GM19240 (cell line): ENCODE measurements around the gene CAMK1.
A peak's percentile ranks its signal among the peaks of the same experiment; 100 is the strongest.

Experiments
- DNase-seq: peaks from one replicate; pipeline ENCODE4 v3.0.0; 2011; ENCODE audit warnings: low spot score; ENCODE audit not compliant: insufficient read length

Gene CAMK1

DNA sequence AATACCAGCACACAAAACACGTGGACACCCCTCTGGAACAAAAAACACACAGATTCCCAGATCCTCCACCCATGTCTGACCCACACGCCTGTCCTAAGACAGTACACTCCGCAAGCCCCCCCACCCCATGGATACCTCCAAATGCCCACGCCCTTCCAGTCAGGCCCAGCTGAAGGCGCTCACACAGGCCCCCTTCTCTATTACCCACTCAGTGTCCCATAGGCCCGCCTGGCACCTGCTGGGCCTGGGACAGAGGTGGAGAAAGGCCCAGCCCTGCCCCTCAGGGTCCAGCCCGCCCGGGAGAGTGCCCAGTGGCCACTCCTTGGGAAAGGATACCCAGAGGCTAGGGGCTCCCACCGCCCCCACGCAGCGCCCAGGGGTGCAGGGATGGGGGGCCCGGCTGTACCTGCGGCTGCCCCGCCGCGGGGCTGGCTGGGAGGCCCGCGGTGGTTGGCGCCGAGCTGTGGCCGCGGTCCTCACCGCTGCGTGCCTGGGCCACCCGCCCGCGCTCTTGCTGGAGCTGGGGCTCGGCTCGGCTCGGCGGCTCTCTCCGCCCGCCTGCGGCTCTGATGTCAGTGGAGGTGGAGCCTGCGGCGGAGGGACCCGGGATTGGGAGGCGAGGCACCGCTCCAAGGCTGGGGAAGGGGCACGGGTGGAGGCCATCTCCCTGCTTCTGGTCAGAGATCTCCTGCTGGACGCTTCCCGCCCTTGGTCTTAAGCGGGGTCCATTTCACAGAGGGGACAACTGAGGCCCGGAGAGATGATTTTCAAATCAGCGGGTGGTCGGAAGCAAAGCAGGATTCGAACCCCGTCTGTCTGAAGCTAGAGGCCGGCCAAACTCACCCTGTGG, at the start of gene CAMK1:
Gene CAMK1, minus strand, starts transcription at position 522 of the 850 bp plus-strand sequence. CDS start 2,198 bp downstream, outside the sequence.
- peak; percentile 47 for DNase-seq

DNA sequence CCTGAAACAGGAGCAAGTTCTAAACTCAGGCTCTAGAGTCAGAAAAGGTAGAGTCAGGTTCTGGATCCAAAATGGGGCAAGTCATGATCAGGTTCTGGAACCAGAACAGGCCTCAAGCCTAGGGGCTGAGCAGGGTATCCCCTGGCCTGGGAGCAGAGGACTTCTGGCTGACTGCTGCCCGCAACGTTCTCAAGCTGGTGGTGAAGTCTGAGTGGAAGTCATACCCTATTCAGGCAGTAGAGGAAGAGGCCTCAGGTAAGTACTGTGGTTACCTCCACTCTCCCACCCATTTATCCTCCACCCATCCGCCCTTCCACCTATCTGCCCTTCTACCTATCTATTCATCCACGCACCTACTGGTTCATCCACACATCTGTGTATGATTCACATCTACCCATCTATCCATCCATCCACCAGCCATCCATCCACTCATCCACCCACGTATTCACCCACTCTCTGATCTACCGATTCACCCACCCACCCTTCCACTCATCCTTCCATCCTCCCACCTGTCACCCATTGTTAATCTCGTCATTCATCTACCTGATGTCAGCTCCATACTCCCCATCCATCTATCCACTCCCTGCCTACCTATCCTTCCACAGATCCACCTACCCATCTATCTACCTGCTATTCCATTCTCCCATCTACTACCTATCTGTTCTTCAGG, 49.1 kb upstream of the CAMK1 start:
- DNase-seq, result no peak

- DNase-seq, result no peak
Measured at GRCh38 chr3:9817436-9817835, 47.7 kb upstream of the CAMK1 start.

GRCh38 chr3:9815986-9816385, 46.2 kb upstream of the CAMK1 start:
- DNase-seq, result no peak

DNA sequence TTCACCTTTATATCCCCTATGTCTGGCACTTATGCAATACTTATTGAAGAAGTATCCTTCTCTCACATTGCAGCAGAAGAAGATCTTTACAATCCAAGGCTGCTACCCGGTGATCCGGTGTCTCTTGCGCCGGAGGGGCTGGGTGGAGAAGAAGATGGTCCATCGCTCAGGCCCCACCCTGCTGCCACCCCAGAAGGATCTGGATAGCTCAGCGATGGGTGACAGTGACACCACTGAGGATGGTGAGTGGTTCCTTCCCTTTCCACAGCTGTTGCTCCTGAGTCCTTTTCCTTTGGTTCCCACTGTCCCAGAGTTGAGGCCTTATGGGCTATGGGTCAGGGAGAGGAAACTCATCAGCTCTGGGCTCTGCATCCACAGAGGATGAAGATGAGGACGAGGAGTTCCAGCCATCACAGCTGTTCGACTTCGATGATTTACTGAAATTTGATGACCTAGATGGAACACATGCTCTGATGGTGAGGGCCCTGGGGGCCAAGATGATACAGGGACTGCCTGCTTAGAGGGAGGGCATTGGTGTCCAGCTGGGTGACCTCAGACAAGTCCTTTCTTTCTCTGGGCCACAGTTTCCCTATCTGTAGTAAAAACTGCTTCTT, 43.2 kb upstream of the CAMK1 start:
- no peak for DNase-seq

DNA sequence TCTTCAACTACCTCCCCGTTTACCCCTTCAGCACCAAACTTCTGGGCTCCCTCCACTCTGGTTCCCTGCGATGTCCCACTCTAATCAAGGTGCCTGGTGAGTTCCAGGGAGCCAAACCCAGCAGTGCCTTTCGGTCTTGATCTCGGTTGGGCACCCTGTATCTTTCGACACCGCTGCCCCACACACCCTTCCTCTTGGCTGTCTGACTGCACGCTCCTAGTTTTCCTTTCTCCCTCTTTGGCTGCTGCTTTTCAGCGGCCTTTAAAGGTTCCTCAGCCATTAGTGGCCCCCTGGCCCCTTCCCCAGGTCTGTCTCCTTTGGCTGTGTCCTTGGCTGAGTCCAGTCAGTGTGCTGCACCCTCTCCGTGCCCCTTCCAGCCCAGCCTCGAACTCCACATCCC, 41.1 kb upstream of the CAMK1 start:
- no peak for DNase-seq

GRCh38 chr3:9810433-9810770, 40.7 kb upstream of the CAMK1 start:
- no peak for DNase-seq

DNA sequence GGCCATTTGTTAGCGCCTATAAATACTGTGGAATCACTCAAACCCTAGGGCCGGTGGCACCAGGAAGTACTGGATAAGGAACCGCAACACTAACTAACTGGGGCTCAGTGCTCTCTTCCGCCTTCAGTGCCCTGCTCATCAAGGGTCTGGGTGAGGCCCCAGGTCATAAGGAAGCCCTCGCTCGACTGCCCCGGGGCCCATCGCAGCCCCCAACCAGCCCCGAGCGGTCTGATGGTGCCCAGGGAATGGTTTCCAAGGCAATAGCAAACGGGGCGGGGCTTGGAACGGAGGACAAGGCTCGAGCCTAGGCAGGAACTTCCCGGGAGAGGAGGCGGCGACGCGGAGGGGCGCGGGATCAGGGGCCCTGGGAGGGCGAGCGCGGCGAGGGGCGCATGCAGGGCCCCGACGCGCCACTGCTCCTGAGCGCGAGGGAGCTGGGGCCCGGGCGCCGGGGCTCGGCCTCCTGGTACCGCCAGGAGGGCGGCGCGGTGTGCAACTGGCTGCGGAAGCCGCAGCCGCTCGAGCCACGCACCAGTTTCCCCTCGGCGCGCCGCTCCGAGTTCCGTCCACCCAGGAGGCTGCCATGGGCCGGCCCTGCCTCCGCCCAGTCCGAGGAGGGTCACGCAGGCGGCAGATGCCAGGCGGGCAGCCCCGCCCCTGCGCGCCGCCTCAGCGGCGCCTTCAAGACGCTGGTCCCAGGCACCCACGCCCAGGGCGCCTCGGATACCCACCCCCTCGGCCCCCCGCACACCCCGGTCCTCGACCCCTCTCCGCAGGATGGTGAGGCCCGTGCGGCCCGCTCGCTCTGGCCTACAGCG, 40.1 kb upstream of the CAMK1 start, which contains the start of gene TTLL3:
Gene TTLL3, plus strand, starts transcription at position 648 of the 818 bp plus-strand sequence. CDS start 400 bp downstream, outside the sequence.
- peak; percentile 39 for DNase-seq

- DNase-seq, result no peak
Measured at GRCh38 chr3:9809239-9809614, 39.5 kb upstream of the CAMK1 start.

DNA sequence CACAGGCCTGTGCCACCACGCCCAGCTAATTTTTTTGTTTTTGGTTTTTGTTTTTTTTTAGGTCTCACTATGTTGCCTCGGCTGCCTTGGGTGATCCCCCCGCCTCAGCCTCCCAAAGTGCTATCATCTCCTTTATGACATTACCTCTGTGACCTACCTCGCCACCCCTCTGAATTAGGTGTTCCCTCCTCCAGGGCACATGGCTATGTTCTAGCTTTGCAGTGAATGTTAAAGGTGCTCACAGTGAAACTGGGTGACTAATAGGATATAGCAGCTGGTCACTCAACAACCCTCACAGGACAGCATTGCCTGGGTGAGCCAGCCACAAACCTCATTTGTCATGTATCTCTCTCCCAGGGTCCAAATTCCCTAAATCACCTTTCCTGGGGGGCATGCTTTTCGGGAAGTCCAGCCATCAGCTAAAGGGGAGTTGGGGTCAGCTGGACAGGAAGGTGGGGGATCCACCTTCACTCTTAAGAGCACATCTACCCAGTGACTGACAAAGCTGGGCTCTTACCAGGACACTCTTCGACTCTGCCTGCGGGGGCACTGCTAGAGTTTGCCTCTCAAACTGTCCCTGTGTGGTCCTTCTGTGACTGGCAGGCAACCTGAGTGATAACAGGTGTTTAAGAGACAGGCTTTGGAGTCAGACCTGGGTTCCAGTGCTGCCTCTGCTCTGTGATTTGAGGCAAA, 38.7 kb upstream of the CAMK1 start:
- peak; percentile 38 for DNase-seq

DNA sequence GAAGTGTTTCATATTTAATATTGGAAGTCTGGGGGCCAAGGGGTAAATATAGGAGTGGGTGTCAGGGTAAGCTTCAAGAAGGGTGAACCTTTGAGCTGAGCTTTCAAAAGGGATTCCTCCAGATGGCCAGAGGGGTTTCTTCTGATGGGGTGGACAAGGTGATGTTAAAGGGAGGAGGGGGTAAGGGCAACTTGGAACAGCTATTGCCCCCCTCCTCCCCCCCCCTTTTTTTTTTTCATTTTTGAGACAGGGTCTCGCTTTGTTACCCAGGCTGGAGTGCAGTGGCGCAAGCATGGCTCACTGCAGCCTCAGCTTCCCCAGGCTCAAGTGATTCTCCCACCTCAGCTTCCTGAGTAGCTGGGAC, 38.2 kb upstream of the CAMK1 start:
- DNase-seq, result no peak

- DNase-seq, result no peak
Measured at GRCh38 chr3:9806688-9807589, 37.2 kb upstream of the CAMK1 start.

GRCh38 chr3:9806137-9806536, 36.4 kb upstream of the CAMK1 start:
- DNase-seq, result no peak

DNA sequence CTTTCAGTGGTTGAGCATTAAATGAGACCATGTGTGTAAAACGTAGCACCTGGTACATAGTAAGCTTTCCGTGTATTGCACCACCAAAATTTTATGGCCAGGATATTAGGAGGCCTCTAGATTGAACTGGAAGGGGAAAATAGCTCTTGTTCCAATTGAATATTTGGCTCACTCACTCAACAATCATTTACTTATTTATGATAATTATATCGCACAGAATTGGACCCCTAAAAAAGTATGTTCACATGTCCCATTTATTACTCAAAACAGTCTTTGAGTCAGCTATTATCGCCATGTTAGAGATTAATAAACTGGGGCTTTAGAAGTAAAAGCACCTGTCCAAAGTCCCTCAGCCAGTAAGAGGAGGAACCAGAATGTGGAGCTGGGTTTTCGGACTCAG, 35.2 kb upstream of the CAMK1 start:
- no peak for DNase-seq

GRCh38 chr3:9803494-9803893, 33.7 kb upstream of the CAMK1 start:
- no peak for DNase-seq

- DNase-seq, result no peak
Measured at GRCh38 chr3:9800529-9800928, 30.8 kb upstream of the CAMK1 start.

GRCh38 chr3:9797196-9797945, 27.6 kb upstream of the CAMK1 start:
- no peak for DNase-seq

- DNase-seq, result no peak
Measured at GRCh38 chr3:9795207-9795606, 25.5 kb upstream of the CAMK1 start.

DNA sequence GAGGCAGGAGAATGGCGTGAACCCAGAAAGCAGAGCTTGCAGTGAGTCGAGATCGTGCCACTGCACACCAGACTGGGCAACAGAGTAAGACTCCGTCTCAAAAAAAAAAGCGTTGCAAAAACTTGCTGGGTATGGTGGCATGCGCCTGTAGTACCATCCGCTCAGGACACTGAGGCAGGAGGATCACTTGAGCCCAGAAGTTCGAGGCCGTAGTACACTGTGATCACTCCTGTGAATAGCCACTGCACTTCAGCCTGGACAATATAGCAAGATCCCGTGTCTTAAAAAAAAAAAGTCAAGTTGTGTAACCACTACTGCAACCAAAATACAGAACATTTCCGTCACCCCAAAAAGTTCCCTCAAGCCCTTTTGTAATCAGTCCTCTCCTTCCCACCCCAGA, 24.7 kb upstream of the CAMK1 start:
- DNase-seq, result no peak
